HG02852 (cell line): Measurements from ENCODE around the gene ACADM.
"Not testable (repeated sequence)": the region's sequence is repeated elsewhere in the genome, so short reads cannot be mapped to it uniquely, and the experiment has no call there.

Experiments used
- ATAC-seq: cut with Tn5 transposase; IDR thresholded peaks from one replicate; pipeline ENCODE4 v1.9.1; 2021; ENCODE audit warnings: mild to moderate bottlenecking, moderate library complexity; ENCODE audit not compliant: unreplicated experiment

ACADM gene

DNA sequence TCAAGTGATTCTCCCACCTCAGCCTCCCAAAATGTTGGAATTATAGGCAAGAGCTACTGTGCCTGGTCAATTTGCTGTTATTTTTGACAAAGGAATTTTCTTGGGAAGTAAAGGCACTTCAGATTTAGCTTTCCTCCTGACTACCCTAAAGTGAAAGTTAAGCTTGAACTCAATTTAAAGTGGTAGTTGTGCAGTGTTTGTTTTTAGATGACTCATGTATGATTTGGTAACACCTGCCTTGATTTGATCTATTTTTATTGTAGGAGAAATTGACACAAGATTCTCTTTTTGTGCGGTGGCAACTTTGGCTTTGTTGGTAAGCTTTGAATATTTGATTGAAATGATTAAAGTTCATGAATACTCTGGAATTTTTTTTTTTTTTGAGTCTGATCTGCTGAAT is 66.5 kb downstream of the ACADM start:
- ATAC-seq: no peak

DNA sequence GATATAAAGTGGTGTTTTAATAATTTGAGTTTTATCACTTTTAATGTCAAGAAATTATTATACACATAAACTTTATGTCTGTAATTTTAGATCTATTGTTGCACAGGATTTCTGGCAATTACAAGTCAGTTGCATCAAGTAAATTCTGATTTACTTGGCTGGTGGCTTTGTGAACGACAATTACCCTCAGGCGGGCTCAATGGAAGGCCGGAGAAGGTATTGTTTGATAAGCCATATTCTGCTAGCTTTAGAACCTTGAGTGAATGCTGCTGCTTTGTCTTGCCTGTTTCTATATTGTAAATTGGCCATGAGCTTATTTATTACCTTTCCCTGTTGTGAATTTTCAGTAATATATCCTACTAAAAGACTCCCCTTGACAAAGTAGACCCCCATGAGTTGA is 67.6 kb downstream of the ACADM start:
- ATAC-seq: no peak

DNA sequence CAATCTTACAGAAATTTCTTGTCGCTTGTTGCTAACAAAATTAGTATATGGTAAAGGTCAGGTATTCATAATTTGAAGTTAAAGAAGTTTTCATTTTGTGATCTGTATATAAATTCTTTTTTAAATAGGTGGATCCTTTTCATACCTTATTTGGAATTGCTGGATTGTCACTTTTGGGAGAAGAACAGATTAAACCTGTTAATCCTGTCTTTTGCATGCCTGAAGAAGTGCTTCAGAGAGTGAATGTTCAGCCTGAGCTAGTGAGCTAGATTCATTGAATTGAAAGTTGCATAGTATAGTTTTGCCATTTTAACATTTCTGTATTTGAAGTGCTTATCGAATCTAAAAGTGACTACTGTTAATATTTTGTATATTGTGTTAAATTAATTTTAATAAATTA is 69.9 kb downstream of the ACADM start:
- ATAC-seq: no peak

DNA sequence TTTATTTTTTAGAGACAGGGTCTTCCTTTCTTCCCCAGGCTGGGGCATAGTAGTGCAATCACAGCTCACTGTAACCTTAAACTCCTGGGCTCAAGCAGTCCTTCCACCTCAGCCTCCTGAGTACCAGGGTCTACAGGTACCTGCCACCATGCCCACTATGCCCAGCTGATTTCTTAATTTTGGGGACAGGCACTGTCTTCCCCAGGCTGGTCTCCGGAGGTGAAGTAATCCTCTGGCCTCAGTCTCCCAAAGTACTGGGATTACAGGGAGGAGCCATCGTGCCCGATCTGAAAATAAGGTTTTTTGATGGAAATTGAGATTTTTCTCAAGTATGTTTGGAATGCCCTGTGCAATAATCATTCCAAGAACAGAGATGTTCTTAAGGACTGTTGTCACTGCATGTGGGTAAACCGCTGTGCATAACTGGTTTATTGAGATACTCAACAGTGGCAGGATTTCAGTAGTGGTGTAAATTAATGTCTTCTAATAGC is 71.2 kb downstream of the ACADM start:
- no peak for ATAC-seq

DNA sequence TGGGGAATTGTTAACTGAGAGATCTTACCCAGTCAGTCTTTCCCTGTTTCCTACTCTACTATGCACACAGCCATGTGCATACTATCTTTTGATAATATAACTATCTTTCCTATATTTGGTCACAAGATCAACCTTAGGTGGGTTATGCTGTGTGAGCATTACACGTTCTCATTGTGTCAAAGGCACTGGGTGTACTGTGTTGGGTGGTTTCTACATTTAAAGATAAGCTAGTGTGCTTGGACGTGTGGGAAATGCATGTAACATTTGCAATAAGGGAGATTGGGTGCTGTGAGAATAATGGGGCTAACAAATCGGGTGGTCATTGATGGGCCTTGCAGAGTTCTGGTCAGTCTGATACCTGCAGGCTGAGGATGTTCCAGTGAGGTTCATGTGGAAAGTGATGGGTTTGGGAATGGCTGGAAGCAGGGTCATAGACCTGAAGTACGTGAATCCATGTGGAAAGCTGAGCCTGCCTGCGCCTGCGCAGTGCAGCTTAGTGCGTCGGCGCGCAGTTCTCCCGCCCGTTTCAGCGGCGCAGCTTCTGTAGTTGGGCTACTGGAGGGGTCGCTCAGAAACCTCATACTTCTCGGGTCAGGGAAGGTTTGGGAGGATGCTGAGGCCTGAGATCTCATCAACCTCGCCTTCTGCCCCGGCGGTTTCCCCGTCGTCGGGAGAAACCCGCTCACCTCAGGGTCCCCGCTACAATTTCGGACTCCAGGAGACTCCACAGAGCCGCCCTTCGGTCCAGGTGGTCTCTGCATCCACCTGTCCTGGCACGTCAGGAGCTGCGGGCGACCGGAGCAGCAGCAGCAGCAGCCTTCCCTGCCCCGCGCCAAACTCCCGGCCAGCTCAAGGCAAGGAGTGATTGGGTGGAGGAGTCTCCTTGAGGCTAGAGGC is 72.1 kb downstream of the ACADM start, which contains the start of gene MSH4:
MSH4 (plus strand) TSS at position 507 of the 897 bp plus-strand sequence; CDS start at position 611, 104 bp downstream.
- no peak for ATAC-seq

DNA sequence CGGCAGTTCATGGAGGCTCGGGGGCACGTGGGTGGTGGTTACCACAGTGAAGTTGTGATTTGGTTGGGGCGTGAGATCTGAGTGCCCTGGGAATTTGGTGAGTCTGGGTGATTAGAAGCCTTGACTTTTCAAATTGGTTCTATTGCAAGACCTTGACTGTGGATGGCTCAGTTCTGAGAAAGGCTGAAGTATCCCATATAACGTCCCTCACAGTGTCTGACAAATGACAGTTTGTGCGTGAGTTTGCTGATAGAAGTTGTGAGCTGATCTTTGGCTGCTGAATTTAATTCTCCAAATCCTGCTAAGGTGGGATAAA is 72.7 kb downstream of the ACADM start:
- ATAC-seq: no peak

DNA sequence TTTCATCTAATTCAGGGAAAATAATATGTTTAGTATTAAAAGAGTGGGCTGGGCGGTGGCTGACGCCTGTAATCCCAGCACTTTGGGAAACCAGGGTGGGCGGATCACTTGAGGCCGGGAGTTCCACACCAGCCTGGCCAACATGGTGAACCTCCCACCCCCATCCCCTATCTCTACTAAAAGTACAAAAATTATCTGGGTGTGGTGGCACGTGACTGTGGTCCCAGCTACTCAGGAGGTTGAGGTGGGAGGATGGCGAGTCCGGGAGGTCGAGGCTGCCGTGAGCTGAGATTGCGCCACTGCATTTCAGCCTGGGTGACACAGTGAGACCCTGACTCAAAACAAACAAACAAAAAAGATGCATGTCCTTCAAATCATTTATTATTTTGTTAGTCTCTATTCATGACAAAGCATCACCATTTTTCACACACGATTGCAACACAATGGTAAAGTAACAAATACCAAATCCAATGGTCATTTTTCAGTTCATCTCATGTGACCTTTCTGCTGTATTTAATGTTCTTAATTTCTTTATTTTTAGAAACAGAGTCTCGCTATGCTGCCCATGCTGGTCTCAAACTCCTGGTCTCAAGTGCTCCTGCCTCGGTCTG is 73.2 kb downstream of the ACADM start:
- no peak for ATAC-seq

DNA sequence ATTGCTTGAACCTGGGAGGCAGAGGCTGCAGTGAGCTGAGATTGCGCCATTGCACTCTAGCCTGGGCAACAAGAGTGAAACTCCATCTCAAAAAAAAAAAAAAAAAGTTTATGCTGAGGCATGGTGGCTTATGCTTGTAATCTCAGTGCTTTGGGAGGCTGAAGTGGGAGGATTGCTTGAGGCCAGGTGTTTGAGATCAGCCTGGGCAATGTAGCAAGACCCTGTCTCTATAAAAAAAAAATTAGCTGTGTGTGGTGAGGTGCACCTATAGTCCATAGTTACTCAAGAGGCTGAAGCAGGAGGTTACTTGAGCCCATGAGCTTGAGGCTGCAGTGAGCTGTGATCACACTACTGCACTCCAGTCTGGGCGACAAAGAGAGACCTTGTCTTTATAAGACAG is 77.0 kb downstream of the ACADM start:
- not testable (repeated sequence) for ATAC-seq

DNA sequence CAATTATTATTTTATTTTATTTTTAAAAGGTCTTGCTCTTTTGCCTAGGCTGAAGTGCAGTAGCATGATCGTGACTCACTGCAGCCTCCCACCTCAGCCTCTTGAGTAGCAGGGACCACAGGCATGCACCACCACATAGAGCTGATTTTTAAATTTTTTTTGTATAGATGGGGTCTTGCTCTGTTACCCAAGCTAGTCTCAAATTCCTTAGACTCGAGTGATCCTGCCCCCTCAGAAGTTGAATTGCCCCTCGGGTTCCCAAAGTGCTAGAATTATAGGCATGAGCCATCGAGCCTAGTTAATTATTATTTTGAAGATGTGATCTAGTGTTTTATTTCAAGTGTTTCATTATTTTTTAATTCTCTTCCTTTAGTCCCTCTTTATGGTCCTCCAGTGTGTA is 84.4 kb downstream of the ACADM start:
- no peak for ATAC-seq

DNA sequence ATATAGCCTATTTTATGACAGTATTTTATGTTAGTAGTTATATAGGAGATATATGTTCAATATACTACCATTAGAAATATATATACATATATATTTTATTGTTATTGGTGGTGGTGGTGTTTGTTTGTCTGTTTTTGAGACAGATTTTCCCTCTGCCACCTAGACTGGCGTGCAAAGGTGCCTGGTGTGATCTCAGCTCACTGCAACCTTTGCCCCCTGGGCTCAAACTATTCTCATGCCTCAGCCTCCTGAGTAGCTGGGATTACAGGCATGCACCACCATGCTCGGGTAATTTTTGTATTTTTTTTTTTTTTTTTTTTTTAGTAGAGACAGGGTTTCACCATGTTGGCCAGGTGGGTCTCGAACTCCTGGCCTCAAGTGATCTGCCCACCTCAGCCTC is 85.6 kb downstream of the ACADM start:
- ATAC-seq: not testable (repeated sequence)

DNA sequence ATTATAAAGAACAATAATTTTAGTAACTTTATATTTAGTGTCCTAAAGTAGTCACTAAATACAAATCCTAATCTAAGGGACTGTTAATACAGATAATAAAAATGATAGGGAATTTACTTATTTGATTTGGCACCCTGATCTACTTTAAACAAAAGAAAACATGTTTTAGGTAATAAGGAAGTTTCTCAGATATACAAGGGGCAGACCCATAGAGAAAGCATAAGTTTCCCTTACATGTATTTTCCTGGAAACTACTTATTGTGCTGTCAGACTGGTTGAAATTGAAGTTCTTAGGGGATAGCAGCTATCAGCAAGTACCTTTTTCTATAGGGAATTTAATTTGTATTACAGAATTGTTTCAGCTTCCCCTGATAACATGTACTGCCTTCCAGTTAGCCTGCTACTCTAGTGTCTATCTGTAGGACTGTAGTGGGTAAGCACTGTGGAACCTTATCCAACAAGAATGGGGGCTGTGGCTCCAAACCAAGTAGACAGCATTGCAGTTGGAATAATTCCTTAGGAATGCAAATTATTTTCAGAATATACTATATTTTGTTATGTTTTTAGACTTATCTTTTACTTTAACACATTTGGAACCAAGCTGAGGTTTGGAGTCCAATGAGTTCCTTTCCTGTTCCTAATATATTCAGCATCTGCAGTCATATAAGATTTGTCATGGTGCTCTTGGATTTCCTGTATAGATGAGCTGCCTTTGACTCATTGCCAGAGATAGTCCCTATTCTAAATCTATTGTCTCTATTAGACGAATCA is 86.9 kb downstream of the ACADM start:
- no peak for ATAC-seq

DNA sequence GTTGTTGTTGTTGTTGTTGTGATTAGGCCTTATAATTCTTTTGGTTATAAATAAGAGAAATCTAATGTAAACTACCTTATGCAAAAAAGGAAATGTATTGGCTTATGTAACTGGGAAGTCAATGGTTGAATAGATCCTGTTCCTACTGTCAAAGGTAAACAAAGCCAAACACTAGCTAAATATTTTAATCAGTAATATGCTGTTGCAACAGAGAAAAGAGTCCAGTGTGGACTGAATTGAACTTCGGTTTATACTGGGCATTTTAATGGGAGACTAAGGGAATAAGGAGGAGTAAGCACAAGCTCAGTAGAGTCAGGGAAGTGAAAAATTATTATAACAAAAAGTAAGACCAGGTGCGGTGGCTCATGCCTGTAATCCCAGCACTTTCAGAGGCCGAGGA is 87.6 kb downstream of the ACADM start:
- ATAC-seq: no peak
